ENCODE results near the gene AK1. TPM values are rescaled to one million over a fixed set of nuclear protein-coding genes. Genes with fewer than 3 reads are reported as not detected.

Gene AK1
- total and polyA plus RNA-seq, 9 of the 15 experiments (the other 6 are each of a cell fraction or from before 2014, with no cell fraction given), result 10.1 to 71.8 (median 39.0) TPM

GRCh38 chr9:127919253-127919815 lies 41.9 kb upstream of the AK1 start (continued):
- TF ChIP-seq ATF4 (CRISPR knock-in tag; IDR thresholded peaks at IDR 0.05), result no peak
- TF ChIP-seq ARID3A (IDR thresholded peaks at IDR 0.05; ENCODE audit: borderline replicate concordance, low read depth, low read length), result 0 out of 2 replicates have a peak, but pooled peaks have one; percentile 9
- no peak for TF ChIP-seq NCOA4 (IDR thresholded peaks at IDR 0.05; ENCODE audit: partially characterized antibody)
- TF ChIP-seq BRF1 (IDR thresholded peaks at IDR 0.05; ENCODE audit: borderline replicate concordance, extremely low read depth, insufficient read length), result no peak
- no peak for TF ChIP-seq TFAM (CRISPR knock-in tag; conservative IDR thresholded peaks at IDR 0.05)
- no peak for TF ChIP-seq CHD2 (IDR thresholded peaks at IDR 0.05; ENCODE audit: low read depth, low read length)
- TF ChIP-seq ZNF197 (CRISPR knock-in tag; IDR thresholded peaks at IDR 0.05; ENCODE audit: low read depth), result no peak
- no peak for TF ChIP-seq ZNF24 (IDR thresholded peaks at IDR 0.05)
- TF ChIP-seq ZNF311 (CRISPR knock-in tag; IDR thresholded peaks at IDR 0.05), result no peak
- TF ChIP-seq EP400 (IDR thresholded peaks at IDR 0.05), result peak; percentile 52; the same call in 1 of the 2 replicates
- TF ChIP-seq NR2F6 (CRISPR knock-in tag; IDR thresholded peaks at IDR 0.05), result no peak
- TF ChIP-seq GMEB1 (CRISPR knock-in tag; IDR thresholded peaks at IDR 0.05), result no peak
- TF ChIP-seq KLF1 (tag; IDR thresholded peaks at IDR 0.05), result no peak
- TF ChIP-seq ZBTB34 (CRISPR knock-in tag; IDR thresholded peaks at IDR 0.05), result no peak
- TF ChIP-seq TEAD1 (CRISPR knock-in tag; IDR thresholded peaks at IDR 0.05), result no peak
- no peak for TF ChIP-seq TAL1 (IDR thresholded peaks at IDR 0.05)
- no peak for TF ChIP-seq HMBOX1 (IDR thresholded peaks at IDR 0.05)
